Endothelial cell of umbilical vein (primary cell): ENCODE results near the gene PPM1L. TPM values are rescaled to one million over a fixed set of nuclear protein-coding genes. Genes with fewer than 3 reads are reported as not detected.

Experiments
- BruUV-seq: library from RNA; stranded (reverse); fragments of 400-500 nt; replicated peaks from 2 replicates; lab custom pipeline; 2021; lab: Mats Ljungman, UMichigan
- CTCF ChIA-PET: fragments of 300-600, 350-600 bp; sonication (Branson Sonifier 250); formaldehyde crosslinking; loops from one replicate; lab custom pipeline; 2021; ENCODE audit warnings: antibody characterized with exemption, inconsistent platforms; lab: Charles Lee
- POLR2A ChIA-PET: fragments of 300-600, 350-600 bp; sonication (Branson Sonifier 250); formaldehyde crosslinking; loops from one replicate; lab custom pipeline; 2021; ENCODE audit warnings: antibody characterized with exemption, inconsistent platforms; lab: Charles Lee
- DNase-seq: peaks from one replicate; pipeline ENCODE4 v3.0.0-alpha.2; 2011; ENCODE audit warnings: low read depth, low spot score
- FAIRE-seq: peaks from 2 replicates; lab custom pipeline; 2011; peaks lifted over from hg19 to GRCh38; lab: Jason Lieb, UNC
- H2AFZ ChIP-seq: 2 replicates; pipeline ENCODE4 v1.6.0; 2012; ENCODE audit warnings: low read depth, low read length, control low read depth, inconsistent platforms
- H3K27ac ChIP-seq: 2 replicates; pipeline ENCODE4 v1.5.1; 2011; ENCODE audit warnings: low read depth, mild to moderate bottlenecking, control low read depth, low read length, moderate library complexity; ENCODE audit not compliant: insufficient read depth
- H3K27me3 ChIP-seq, 2 experiments: 2 replicates each; pipeline versions ENCODE4 v1.6.0 to v1.6.1; 2011; ENCODE audit warnings: low read length in 2 of 2, mixed read lengths in 1 of 2; ENCODE audit not compliant: control insufficient read depth in 2 of 2, insufficient read depth in 2 of 2
- H3K36me3 ChIP-seq, 2 experiments: 2 replicates in 1 of 2; 3 replicates in 1 of 2; pipeline ENCODE4 v1.5.1; 2011; ENCODE audit warnings: low read length in 2 of 2, mild to moderate bottlenecking in 1 of 2, moderate library complexity in 1 of 2; ENCODE audit not compliant: control insufficient read depth in 2 of 2, insufficient read depth in 2 of 2; ENCODE audit errors: extremely low read depth in 1 of 2
- H3K4me1 ChIP-seq: 3 replicates; pipeline ENCODE4 v1.5.1; 2011; ENCODE audit warnings: mild to moderate bottlenecking, low read length; ENCODE audit not compliant: control insufficient read depth, insufficient read depth; ENCODE audit errors: extremely low read depth
- H3K4me2 ChIP-seq: 2 replicates; pipeline ENCODE4 v1.6.1; 2011; ENCODE audit warnings: low read length, control low read depth, mixed read lengths; ENCODE audit not compliant: insufficient read depth
- H3K4me3 ChIP-seq, 3 experiments: fragments of 200-600 bp in 1 of 3; sonication (generic), shearing (Covaris generic) in 1 of 3; replicated peaks in 1 of 3; 2 replicates each; pipeline ENCODE4 v1.5.1; 2011 to 2016; ENCODE audit warnings: control low read depth in 3 of 3, low read length in 3 of 3, mild to moderate bottlenecking in 2 of 3, inconsistent platforms in 1 of 3, low read depth in 1 of 3, moderate library complexity in 1 of 3; ENCODE audit not compliant: insufficient read depth in 1 of 3
- H3K79me2 ChIP-seq: 2 replicates; pipeline ENCODE4 v1.6.0; 2012; ENCODE audit warnings: low read length, inconsistent platforms; ENCODE audit not compliant: control insufficient read depth, insufficient read depth
- H3K9ac ChIP-seq: replicated peaks from 2 replicates; pipeline ENCODE3; 2011; ENCODE audit warnings: low read length, control low read depth; ENCODE audit not compliant: insufficient read depth; ENCODE audit errors: extremely low read depth
- H3K9me1 ChIP-seq: replicated peaks from 3 replicates; pipeline ENCODE4 v1.6.0; 2011; ENCODE audit warnings: mild to moderate bottlenecking, low read length; ENCODE audit not compliant: control insufficient read depth, insufficient read depth; ENCODE audit errors: extremely low read depth
- H3K9me3 ChIP-seq: replicated peaks from 2 replicates; pipeline ENCODE4 v1.5.1; 2012; ENCODE audit warnings: low read length, inconsistent platforms; ENCODE audit not compliant: control insufficient read depth, insufficient read depth
- H4K20me1 ChIP-seq: replicated peaks from 2 replicates; pipeline ENCODE3; 2011; ENCODE audit warnings: mild to moderate bottlenecking, low read length; ENCODE audit not compliant: control insufficient read depth, insufficient read depth; ENCODE audit errors: extremely low read depth
- CTCF ChIP-seq, 2 donors: IDR thresholded peaks; 1 replicate in 1 of 2; 2 replicates in 1 of 2; pipeline ENCODE4 v1.5.1; 2011; ENCODE audit warnings: low read length in 2 of 2, mild to moderate bottlenecking in 2 of 2, moderate library complexity in 2 of 2, control low read depth in 1 of 2, inconsistent platforms in 1 of 2, low read depth in 1 of 2; ENCODE audit not compliant: insufficient read depth in 1 of 2; ENCODE audit errors: extremely low read depth in 1 of 2
- EZH2 ChIP-seq: IDR thresholded peaks from 2 replicates; pipeline ENCODE4 v1.6.1; 2012; ENCODE audit warnings: borderline replicate concordance, low read depth, mild to moderate bottlenecking, moderate library complexity, low read length, inconsistent platforms; ENCODE audit not compliant: severe bottlenecking
- FOS ChIP-seq: IDR thresholded peaks from 2 replicates; pipeline ENCODE4 v1.6.1; 2011; ENCODE audit warnings: mild to moderate bottlenecking, low read length, moderate library complexity, borderline replicate concordance; ENCODE audit not compliant: insufficient read depth
- GATA2 ChIP-seq: IDR thresholded peaks from 2 replicates; pipeline ENCODE4 v1.7.0; 2011; ENCODE audit warnings: low read depth, mild to moderate bottlenecking, moderate library complexity, mixed read lengths, low read length; ENCODE audit not compliant: insufficient read length, insufficient read depth
- JUN ChIP-seq: IDR thresholded peaks from 2 replicates; pipeline ENCODE4 v1.6.1; 2011; ENCODE audit warnings: borderline replicate concordance, low read depth; ENCODE audit not compliant: insufficient read length, insufficient read depth
- MAX ChIP-seq: IDR thresholded peaks from 2 replicates; pipeline ENCODE4 v1.6.1; 2011; ENCODE audit not compliant: insufficient read depth, insufficient read length
- MYC ChIP-seq: IDR thresholded peaks from one replicate; pipeline ENCODE4 v1.6.1; 2011; ENCODE audit warnings: mild to moderate bottlenecking, low read depth, low read length
- POLR2A ChIP-seq: IDR thresholded peaks from 2 replicates; pipeline ENCODE4 v1.6.1; 2012; ENCODE audit warnings: low read depth, mild to moderate bottlenecking, control low read depth, low read length
- POLR2AphosphoS5 ChIP-seq: IDR thresholded peaks from 2 replicates; pipeline ENCODE4 v1.6.1; 2012; ENCODE audit warnings: low read depth, mild to moderate bottlenecking, control low read depth, low read length, moderate library complexity; ENCODE audit not compliant: insufficient read depth
- dilution Hi-C: fragments of 300-500 bp; cut with MboI; formaldehyde crosslinking; loops from one replicate; pipeline ENCODE4 v1.15.0; 2019; ENCODE audit warnings: low sequenced_read_pairs; ENCODE audit not compliant: extremely low pct_ligation_motif_present
- intact Hi-C: fragments of 100-400 bp; cut with micrococcal nuclease; formaldehyde crosslinking; loops from one replicate; pipeline ENCODE4 v1.10.0; 2022
- polyA plus RNA-seq, 4 experiments: library from polyadenylated mRNA; depleted of rRNA in 3 of 4; stranded (reverse) in 3 of 4; unstranded in 1 of 4; fragments of >200 nt; gene quantifications; 2 replicates each; pipeline versions ENCODE4 v1.2.1 to v1.2.3, GENCODE V29; 2011 to 2012; ENCODE audit warnings: missing spikeins in 1 of 4
- total RNA-seq: library from RNA; stranded (reverse); gene quantifications from 2 replicates; pipeline ENCODE4 v1.2.3, GENCODE V29; 2021

Gene PPM1L
- total and polyA plus RNA-seq, 2 donors (not counting 3 experiments of a cell fraction or from before 2014, with no cell fraction given): 0.63 to 2.9 TPM

GRCh38 chr3:161025911-161026310 is 269.9 kb downstream of the PPM1L start:
- dilution Hi-C loops (no loop called here), intact Hi-C loops (no loop called here)
- H3K36me3 ChIP-seq: no peaks in the 10 kb centered on the region
- H4K20me1 ChIP-seq: no peaks in the 10 kb centered on the region
- FAIRE-seq (no peak), DNase-seq (no peak)
- ChIA-PET POLR2A (no interaction called here), CTCF (interaction anchor here (1.6 kb wide), 1 partner anchor 9 kb away, joined by 5 read pairs; no protein-coding TSS in a partner anchor)
- no peaks in the 10 kb centered on the region for H3K9me3 ChIP-seq
- H3K4me1 ChIP-seq: no peaks in the 10 kb centered on the region
- no peak for TF ChIP-seq CTCF (IDR thresholded peaks at IDR 0.05; ENCODE audit: extremely low read depth in 1 of 2, insufficient read depth in 1 of 2, low read depth in 1 of 2, low read length in 2 of 2)
- no peak for TF ChIP-seq MYC
- TF ChIP-seq JUN: no peak
- no peak for TF ChIP-seq FOS
- no peak for TF ChIP-seq POLR2A
- no peak for TF ChIP-seq GATA2
- no peak for TF ChIP-seq MAX
- no peak for TF ChIP-seq EZH2
- no peak for TF ChIP-seq POLR2AphosphoS5
- no peaks in the 10 kb centered on the region for H3K9me1 ChIP-seq
- no peaks in the 10 kb centered on the region for H3K27me3 ChIP-seq
- no peak overlapping the region for H3K9ac ChIP-seq
- no peak overlapping the region for H3K27ac ChIP-seq
- H3K4me3 ChIP-seq: no peak overlapping the region
- H3K4me2 ChIP-seq: no peak overlapping the region
- no peak overlapping the region for H2AFZ ChIP-seq
- no TSS peak for BruUV-seq
- no peaks in the 10 kb centered on the region for H3K79me2 ChIP-seq
